ENCODE data around the gene GABARAPL1. TPM values are rescaled to one million over a fixed set of nuclear protein-coding genes. Genes with fewer than 3 reads are reported as not detected.

The GABARAPL1 gene
- total RNA-seq, 2 donors from 2014 or later = 51.4 to 86.9 TPM

- no peak within 1 kb of the TSS for H3K27ac ChIP-seq
- no peak for TF ChIP-seq CTCF (IDR thresholded peaks at IDR 0.05)
- no peak for TF ChIP-seq POLR2A (IDR thresholded peaks at IDR 0.05)
- 52 to 55% methylated on average over 4 of the region's 4 CpGs for WGBS, 2 donors
- no peaks in the 10 kb centered on the region for H3K27me3 ChIP-seq
- DNase-seq (no peak), ATAC-seq (no peak)
- intact Hi-C loops (cut with DNase I) = no loop called here
- no peaks in the 10 kb centered on the region for H3K36me3 ChIP-seq (replicated peaks in 1 of 2; ENCODE audit: insufficient read depth in 1 of 2, low read depth in 2 of 2)
- no peaks in the 10 kb centered on the region for H3K4me1 ChIP-seq
- no peaks in the 10 kb centered on the region for H3K9me3 ChIP-seq
- H3K4me3 ChIP-seq = no peak within 1 kb of the TSS
These were observed 33.9 kb upstream of the GABARAPL1 start, which contains the start of gene TMEM52B for GRCh38 chr12:10178821-10179220. TMEM52B (plus strand) TSS chr12:10179032; CDS start chr12:10179575, 543 bp downstream.

- DNase-seq (no peak), ATAC-seq (no peak)
- WGBS, 2 donors = 48 to 49% methylated on average over 5 of the region's 5 CpGs
- Histone ChIP-seq H3K4me3 (no peak overlapping the region), H3K27ac (no peak overlapping the region), H3K27me3 (no peaks in the 10 kb centered on the region), H3K9me3 (no peaks in the 10 kb centered on the region), H3K4me1 (no peaks in the 10 kb centered on the region), H3K36me3 (replicated peaks in 1 of 2; ENCODE audit: insufficient read depth in 1 of 2, low read depth in 2 of 2) (no peaks in the 10 kb centered on the region)
- TF ChIP-seq POLR2A (IDR thresholded peaks at IDR 0.05) (no peak), CTCF (IDR thresholded peaks at IDR 0.05) (no peak)
- intact Hi-C loops (cut with DNase I) = no loop called here
These were observed 32.9 kb upstream of the GABARAPL1 start for GRCh38 chr12:10179776-10180181.

- Histone ChIP-seq H3K27me3 (no peaks in the 10 kb centered on the region), H3K9me3 (no peaks in the 10 kb centered on the region), H3K4me1 (no peaks in the 10 kb centered on the region), H3K4me3 (no peak overlapping the region), H3K27ac (peak overlapping the region in 1 of 4 donors; percentile 17), H3K36me3 (replicated peaks in 1 of 2; ENCODE audit: insufficient read depth in 1 of 2, low read depth in 2 of 2) (no peaks in the 10 kb centered on the region)
- intact Hi-C loops (cut with DNase I) = no loop called here
- WGBS, 2 donors = 29 to 43% methylated on average over 5 of the region's 5 CpGs
- TF ChIP-seq CTCF (IDR thresholded peaks at IDR 0.05) (no peak), POLR2A (IDR thresholded peaks at IDR 0.05) (no peak)
- DNase-seq (peak in 1 of 4 donors; percentile 22), ATAC-seq (no peak)
These were observed 30.2 kb upstream of the GABARAPL1 start for GRCh38 chr12:10182354-10183049.

- no peak for ATAC-seq
- H3K27me3 ChIP-seq = no peaks in the 10 kb centered on the region
- H3K27ac ChIP-seq = peak overlapping the region in 1 of 4 donors; percentile 54
- H3K9me3 ChIP-seq = no peaks in the 10 kb centered on the region
- H3K4me3 ChIP-seq = no peak overlapping the region
- TF ChIP-seq CTCF (IDR thresholded peaks at IDR 0.05) = no peak
- TF ChIP-seq POLR2A (IDR thresholded peaks at IDR 0.05) = peak in 1 of 3 donors; percentile 29
- no peaks in the 10 kb centered on the region for H3K36me3 ChIP-seq (replicated peaks in 1 of 2; ENCODE audit: insufficient read depth in 1 of 2, low read depth in 2 of 2)
- intact Hi-C loops (cut with DNase I) = no loop called here
- 44 to 74% methylated on average over 5 to 7 of the region's 7 CpGs for WGBS, 2 donors
- DNase-seq = peak in 1 of 4 donors; percentile 21
- H3K4me1 ChIP-seq = no peaks in the 10 kb centered on the region
These were observed 28.3 kb upstream of the GABARAPL1 start for GRCh38 chr12:10184261-10184843.

Measured in body of pancreas (tissue), 4 donors.